ENCODE measurements around the gene HIC2. TPM values are rescaled to one million over a fixed set of nuclear protein-coding genes. Genes with fewer than 3 reads are reported as not detected.
A peak's percentile ranks its signal among the peaks of the same experiment; 100 is the strongest.
"Not testable (repeated sequence)": the region's sequence is repeated elsewhere in the genome, so short reads cannot be mapped to it uniquely, and the experiment has no call there.

Gene HIC2
- total RNA-seq, 1 experiment from 2014 or later, result 0.69 TPM

- no peak for DNase-seq (ENCODE audit: low read depth)
These were observed 32.6 kb downstream of the HIC2 start for GRCh38 chr22:21449531-21450319.

- no peak for DNase-seq (ENCODE audit: low read depth)
These were observed 33.2 kb downstream of the HIC2 start for GRCh38 chr22:21450320-21450831.

DNA sequence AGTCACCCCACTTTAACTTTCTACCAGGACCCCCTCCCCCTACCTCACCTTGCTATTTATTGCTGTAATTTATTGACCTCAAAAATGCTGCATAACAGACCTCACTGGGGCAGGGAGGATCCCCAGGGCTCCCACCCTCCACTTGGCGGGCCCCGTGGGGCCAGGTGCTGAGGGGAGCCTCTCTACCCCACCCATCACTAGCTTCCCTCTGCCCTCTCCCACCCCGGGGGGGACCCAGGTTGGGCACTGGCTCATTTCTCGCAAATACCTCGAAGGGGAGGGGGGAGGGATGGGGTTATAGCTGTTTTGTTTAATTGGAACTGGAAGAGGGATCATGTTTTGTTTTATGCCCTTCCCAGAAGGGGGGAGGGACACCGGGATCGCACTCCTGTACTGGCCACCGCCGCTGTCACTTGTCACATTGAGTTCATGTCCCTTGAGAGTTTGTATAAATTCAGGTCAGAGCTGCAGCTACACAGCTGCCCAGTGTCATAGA, 33.7 kb downstream of the HIC2 start:
- DNase-seq (ENCODE audit: low read depth), result no peak

DNA sequence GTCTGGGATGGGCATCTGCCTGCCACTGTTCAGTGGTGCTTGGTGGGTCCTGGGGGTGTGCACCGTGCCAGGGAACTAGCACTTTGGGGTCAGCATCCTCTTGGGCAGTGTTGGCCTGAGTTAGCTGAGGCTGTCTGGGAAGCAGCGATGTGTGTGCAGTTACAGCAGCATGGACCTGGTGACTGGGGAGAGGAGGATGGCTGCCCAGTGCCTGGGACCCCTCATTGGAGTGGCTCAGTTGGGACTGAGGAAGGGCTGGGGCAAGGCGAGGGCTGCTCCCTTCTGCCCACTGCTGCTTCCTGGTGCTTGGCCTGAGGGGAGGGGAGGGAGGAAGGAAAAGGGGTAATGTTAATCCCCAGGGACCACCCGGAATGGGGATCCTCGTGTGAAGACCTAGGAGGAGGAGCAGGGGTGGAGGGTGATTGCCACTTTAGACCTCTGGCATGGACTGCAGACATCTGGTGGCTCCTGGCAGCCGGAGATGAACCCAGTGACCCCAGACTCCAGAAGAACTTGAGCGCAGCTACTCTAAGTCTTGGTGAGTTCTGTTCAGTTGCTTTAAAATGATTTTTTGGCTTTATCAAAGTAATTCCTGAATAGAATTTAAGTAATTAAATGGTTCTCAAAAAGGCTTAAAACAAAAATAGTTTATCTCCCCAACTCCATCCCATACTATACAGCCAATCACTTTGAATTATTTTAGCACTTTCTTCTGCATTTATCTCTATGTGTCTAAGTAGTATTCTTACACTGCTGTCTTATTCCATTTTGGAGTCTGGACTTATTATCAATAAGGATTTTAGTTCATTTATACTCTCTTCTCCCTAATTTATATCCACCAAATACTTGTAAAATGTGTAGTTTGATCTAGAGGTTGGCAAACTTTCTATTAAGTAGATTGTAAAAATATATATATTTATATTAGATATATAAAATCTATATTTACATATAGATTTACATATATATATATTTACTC, 34.7 kb downstream of the HIC2 start:
- no peak for DNase-seq (ENCODE audit: low read depth)

DNA sequence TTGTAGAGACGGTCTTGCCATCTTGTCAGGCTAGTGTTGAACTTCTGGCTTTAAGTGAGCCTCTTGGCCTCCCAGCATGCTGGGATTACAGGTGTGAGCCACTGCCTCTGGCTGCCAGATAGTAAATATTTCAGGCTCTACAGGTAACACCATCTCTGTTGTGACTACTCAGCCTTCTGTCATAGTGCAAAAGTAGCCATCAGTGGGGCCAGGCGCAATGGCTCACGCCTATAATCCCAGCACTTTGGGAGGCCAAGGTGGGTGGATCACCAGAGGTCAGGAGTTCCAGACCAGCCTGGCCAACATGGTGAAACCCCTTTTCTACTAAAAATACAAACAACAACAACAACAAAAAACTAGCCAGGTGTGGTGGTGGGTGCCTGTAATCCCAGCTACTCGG, 35.5 kb downstream of the HIC2 start:
- not testable (repeated sequence) for DNase-seq (ENCODE audit: low read depth)

- DNase-seq (ENCODE audit: low read depth), result not testable (repeated sequence)
These were observed 37.8 kb downstream of the HIC2 start for GRCh38 chr22:21454998-21455333.

- no peak for DNase-seq (ENCODE audit: low read depth)
These were observed 38.3 kb downstream of the HIC2 start for GRCh38 chr22:21455334-21456089.

DNA sequence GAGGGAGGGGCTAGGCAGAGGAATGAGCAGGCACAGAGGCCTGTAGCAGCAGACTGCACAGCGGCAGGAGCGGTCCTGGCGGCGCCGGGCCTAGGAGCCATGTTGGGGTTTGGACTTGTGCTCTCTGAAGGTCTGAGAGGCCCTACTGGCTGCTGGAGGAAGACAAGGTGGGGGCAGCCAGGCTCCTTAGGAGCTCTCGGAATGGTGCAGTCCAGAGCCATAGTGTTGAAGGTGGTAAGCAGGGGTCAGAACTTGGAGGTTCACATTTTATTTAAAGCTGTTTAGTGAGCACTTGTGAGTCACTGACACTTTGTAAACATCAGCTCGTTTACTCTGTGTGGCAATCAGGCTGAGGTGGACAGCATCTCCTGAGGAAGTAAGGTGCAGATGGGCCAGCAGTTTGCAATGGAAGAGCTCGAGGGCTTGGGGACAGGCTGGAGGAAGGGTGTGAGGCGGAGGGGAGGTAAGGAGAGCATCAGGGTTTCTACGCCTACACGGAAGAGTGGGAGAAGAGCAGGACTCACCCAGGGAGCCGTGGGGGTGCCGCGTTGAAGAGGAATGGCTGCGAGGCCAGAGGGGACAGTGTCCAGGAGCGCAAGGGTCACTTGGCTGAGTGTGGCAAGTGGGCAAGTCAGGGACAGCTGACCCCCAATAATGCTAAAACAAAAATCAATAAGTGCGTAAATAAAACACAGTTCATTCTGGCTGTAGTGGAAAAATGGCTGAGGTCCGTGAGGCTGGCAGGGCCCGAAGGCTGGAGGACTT, 40.0 kb downstream of the HIC2 start:
- DNase-seq (ENCODE audit: low read depth), result peak; percentile 45

GRCh38 chr22:21462672-21463071, 45.5 kb downstream of the HIC2 start:
- DNase-seq (ENCODE audit: low read depth), result not testable (repeated sequence)

GRCh38 chr22:21467337-21468193, 50.4 kb downstream of the HIC2 start, which contains the start of gene TMEM191C:
TSS of gene TMEM191C (plus strand) at chr22:21467387. CDS start at chr22:21467460, 73 bp downstream.
- not testable (repeated sequence) for DNase-seq (ENCODE audit: low read depth)

DNA sequence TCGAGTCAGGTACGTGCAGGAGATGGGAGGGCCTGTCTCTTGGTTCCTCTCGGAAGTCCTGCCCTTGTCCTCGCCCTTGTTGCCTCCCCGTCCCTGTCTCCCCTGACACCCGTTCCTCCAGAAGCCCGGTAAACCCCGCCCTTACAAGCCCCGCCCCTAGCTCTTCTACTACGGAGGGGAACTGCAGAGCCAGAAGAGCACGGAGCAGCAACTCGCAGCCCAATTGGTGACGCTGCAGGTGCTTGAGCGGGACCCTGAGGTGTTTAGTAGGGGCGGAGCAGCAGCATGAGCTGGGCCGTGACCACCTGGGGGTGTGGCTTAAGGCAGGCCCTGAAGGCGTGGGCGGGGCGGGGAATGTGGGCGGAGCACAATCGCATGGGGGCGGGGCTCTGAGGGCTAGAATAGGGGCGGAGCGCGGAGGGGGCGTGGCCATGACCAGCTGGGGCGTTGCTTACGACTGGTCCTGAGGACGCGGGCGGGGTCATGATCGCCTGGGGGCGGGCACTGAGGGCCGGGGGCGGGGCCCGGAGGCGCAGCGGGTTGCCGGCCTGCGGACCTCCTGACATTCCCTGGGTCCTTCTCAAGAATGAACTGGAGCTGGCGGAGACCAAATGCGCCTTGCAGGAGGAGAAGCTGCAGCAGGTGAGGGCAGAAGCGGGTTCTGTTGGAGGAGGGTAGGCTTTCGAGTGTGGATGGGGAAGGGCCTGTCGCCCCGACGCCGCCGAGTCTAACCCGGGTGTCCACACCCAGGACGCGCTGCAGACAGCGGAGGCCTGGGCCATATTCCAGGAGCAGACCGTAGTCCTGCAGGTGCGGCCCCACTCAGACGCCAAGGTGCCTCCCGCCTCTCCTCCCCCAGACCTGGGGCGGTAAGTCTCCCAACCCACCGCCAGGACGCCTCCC, 51.3 kb downstream of the HIC2 start:
- DNase-seq (ENCODE audit: low read depth), result not testable (repeated sequence)

GRCh38 chr22:21469097-21469994, 52.2 kb downstream of the HIC2 start:
- not testable (repeated sequence) for DNase-seq (ENCODE audit: low read depth)

DNA sequence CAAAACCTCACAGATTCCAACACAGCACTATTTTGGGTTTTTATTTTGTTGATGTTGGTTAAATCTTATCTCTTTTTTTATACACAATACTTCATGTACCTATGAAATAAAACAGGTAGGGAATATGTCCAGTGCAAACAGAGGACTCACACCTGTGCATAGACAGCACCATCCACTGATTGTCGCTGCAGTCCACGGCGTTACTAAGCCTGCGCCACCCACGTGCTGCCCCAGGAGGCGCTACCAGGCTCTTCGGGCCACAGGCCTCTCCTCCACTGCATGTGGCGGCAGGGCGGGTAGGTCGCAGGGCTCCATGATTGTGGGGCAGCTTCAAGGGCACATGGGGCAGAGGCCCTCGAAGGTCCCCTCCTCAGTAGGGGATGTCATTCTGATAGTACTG, 55.8 kb downstream of the HIC2 start:
- not testable (repeated sequence) for DNase-seq (ENCODE audit: low read depth)

DNA sequence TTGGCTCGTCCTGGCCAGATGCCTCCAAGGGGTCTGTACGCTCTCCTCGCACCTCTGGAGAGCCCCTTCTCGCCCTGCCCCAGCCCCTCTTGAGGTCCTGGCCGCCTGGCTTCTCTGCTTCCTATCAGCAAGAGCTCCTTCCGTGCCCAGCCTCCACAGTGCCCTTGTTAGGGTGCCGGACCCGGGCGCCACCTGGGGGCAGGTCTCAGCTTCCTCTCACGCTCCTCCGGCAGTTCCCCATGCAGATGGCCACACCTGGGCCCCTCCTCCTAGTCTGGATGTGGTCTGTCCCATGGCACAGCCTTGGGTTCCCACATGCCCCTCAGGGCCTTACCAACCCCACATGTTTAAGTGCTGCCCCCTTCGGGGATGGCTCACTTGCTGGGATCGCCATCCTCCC, 56.5 kb downstream of the HIC2 start:
- not testable (repeated sequence) for DNase-seq (ENCODE audit: low read depth)

DNA sequence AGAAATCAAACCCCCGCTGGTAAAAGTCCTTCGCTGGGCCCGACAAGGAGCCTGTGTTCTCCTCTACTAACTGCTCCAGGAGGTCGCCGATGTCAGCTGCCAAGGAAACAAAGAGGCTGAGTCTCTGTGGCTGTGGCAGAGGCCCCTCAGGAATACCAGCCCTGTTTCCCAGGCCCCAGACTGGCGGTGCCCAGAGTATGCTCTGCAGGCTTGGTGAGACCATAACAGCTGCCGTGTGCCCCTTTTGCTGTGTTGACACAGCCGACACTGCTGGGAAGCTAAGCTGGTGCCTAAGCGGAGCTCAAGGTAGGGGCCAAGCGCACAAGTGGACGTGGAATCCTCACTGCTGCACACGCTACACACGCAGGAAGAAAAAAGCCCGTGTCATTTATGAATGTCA, 66.9 kb downstream of the HIC2 start:
- DNase-seq (ENCODE audit: low read depth), result not testable (repeated sequence)

GRCh38 chr22:21487723-21488122, 70.6 kb downstream of the HIC2 start:
- not testable (repeated sequence) for DNase-seq (ENCODE audit: low read depth)

DNA sequence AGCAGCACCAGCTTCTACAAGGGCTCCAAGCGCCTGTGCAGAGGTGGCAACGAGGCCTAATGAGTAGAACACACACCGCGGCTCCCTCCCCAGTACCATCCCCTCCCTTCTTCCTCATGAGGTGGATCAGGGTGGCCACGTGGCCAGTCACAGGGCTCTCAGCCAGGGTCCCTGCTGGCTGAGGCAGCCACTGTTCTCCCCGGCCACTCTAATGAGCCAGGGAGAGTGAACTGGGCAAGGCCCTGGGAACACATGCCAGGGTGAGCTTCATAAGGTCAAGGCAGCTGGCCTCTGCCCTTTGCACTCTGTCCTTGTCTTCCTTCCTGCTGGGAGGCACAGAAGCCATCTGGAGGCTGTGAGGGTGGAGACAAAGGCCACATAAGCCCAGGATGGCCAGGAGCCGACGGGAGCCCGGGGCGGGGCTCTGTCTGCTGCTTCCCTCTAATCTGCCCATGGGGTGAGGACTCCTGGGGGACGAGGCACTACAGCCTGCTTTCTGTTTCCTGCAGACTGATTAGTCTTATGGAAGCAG, 72.0 kb downstream of the HIC2 start:
- not testable (repeated sequence) for DNase-seq (ENCODE audit: low read depth)

Data from M059J (cell line).